HK-2 (cell line): ENCODE data around the gene TNK1.
A peak's percentile ranks its signal among the peaks of the same experiment; 100 is the strongest.
"Not testable (repeated sequence)": the region's sequence is repeated elsewhere in the genome, so short reads cannot be mapped to it uniquely, and the experiment has no call there.

Experiments
- DNase-seq: peaks from one replicate; pipeline ENCODE4 v3.0.0-alpha.2; 2018; ENCODE audit not compliant: unreplicated experiment

Gene TNK1

GRCh38 chr17:7355053-7355452 is 25.8 kb upstream of the TNK1 start, which contains the start of gene TMEM95:
TMEM95 (plus strand) TSS chr17:7355156; CDS start chr17:7355205, 49 bp downstream.
- peak; percentile 68 for DNase-seq

GRCh38 chr17:7355573-7355972 is 25.3 kb upstream of the TNK1 start:
- DNase-seq = no peak

- DNase-seq = peak; percentile 85
Measured at GRCh38 chr17:7356072-7356549, 24.8 kb upstream of the TNK1 start.

GRCh38 chr17:7356756-7357155 is 24.1 kb upstream of the TNK1 start:
- no peak for DNase-seq

- no peak for DNase-seq
Measured at GRCh38 chr17:7357381-7357780, 23.5 kb upstream of the TNK1 start.

GRCh38 chr17:7361906-7362305 is 19.0 kb upstream of the TNK1 start:
- DNase-seq = no peak

- DNase-seq = no peak
Measured at GRCh38 chr17:7363311-7363710, 17.6 kb upstream of the TNK1 start.

GRCh38 chr17:7365963-7366362 is 14.9 kb upstream of the TNK1 start:
- not testable (repeated sequence) for DNase-seq

GRCh38 chr17:7367083-7367482 is 13.8 kb upstream of the TNK1 start:
- DNase-seq = no peak

GRCh38 chr17:7367918-7368598 is 12.8 kb upstream of the TNK1 start:
- DNase-seq = no peak

- DNase-seq = not testable (repeated sequence)
Measured at GRCh38 chr17:7368599-7368994, 12.3 kb upstream of the TNK1 start.

GRCh38 chr17:7369825-7370224 is 11.1 kb upstream of the TNK1 start:
- DNase-seq = no peak

- DNase-seq = no peak
Measured at GRCh38 chr17:7370853-7371252, 10.0 kb upstream of the TNK1 start.

- no peak for DNase-seq
Measured at GRCh38 chr17:7374353-7374752, 6.5 kb upstream of the TNK1 start.

GRCh38 chr17:7379134-7379533 is 1.8 kb upstream of the TNK1 start:
- no peak for DNase-seq

- DNase-seq = no peak
Measured at GRCh38 chr17:7380321-7380720, 568 bp upstream of the TNK1 start.

GRCh38 chr17:7382901-7383300 is 2.0 kb downstream of the TNK1 start:
- DNase-seq = no peak

GRCh38 chr17:7383371-7383741 is 2.5 kb downstream of the TNK1 start:
- no peak for DNase-seq

- no peak for DNase-seq
Measured at GRCh38 chr17:7383742-7384488, 3.0 kb downstream of the TNK1 start.

- DNase-seq = no peak
Measured at GRCh38 chr17:7384489-7385081, 3.7 kb downstream of the TNK1 start.

- DNase-seq = no peak
Measured at GRCh38 chr17:7388856-7389255, 8.0 kb downstream of the TNK1 start.

- DNase-seq = no peak
Measured at GRCh38 chr17:7389924-7390910, 9.3 kb downstream of the TNK1 start.
